ENCODE measurements around the gene TBX18. TPM values are rescaled to one million over a fixed set of nuclear protein-coding genes. Genes with fewer than 3 reads are reported as not detected.

Gene TBX18
- total and polyA plus RNA-seq, 10 of the 15 experiments (the other 5 are each of a cell fraction or from before 2014, with no cell fraction given) = 0.03 to 6.1 (median 0.17) TPM; not detected in 6

DNA sequence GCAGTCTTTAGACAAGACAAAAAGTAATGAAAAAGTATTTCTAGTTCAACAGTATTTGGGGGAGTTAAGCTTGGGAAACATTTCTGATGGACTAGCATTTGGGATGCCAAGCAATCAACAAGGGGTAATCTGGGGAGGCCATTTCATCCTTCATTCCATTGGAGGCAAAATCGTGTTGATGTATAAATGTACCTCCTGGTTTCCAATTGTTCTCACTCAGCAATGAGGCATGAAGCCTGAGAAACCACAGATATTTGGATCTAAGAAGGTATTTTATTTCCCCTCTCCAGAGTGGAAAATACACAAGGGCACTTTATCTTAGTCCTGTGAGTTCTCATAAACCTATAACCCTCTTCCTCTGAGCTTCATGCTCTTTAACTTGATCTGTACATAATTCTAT is 68.2 kb downstream of the TBX18 start (continued):
- TF ChIP-seq, protein P1, sequence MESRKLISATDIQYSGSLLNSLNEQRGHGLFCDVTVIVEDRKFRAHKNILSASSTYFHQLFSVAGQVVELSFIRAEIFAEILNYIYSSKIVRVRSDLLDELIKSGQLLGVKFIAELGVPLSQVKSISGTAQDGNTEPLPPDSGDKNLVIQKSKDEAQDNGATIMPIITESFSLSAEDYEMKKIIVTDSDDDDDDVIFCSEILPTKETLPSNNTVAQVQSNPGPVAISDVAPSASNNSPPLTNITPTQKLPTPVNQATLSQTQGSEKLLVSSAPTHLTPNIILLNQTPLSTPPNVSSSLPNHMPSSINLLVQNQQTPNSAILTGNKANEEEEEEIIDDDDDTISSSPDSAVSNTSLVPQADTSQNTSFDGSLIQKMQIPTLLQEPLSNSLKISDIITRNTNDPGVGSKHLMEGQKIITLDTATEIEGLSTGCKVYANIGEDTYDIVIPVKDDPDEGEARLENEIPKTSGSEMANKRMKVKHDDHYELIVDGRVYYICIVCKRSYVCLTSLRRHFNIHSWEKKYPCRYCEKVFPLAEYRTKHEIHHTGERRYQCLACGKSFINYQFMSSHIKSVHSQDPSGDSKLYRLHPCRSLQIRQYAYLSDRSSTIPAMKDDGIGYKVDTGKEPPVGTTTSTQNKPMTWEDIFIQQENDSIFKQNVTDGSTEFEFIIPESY (IDR thresholded peaks at IDR 0.05) = no peak
- TF ChIP-seq IKZF2 (IDR thresholded peaks at IDR 0.05) (no peak), NRF1 (conservative IDR thresholded peaks at IDR 0.05; ENCODE audit: low read depth, low read length) (no peak), MTA2 (IDR thresholded peaks at IDR 0.05; ENCODE audit: low read depth) (no peak), NBN (IDR thresholded peaks at IDR 0.05) (no peak), TBL1XR1 (IDR thresholded peaks at IDR 0.05; ENCODE audit: low read depth, low read length) (no peak)

- ChIA-PET CTCF (interaction anchor here (0.5 kb wide), 1 partner anchor 26 kb away, joined by 3 read pairs; no protein-coding TSS in a partner anchor), POLR2A (no interaction called here), SMC1A (ENCODE audit: uncharacterized antibody, unreplicated experiment) (no interaction called here), RAD21 (ENCODE audit: unreplicated experiment) (no interaction called here)
- Histone ChIP-seq H3K27me3 (replicated peaks in 1 of 2; ENCODE audit: control insufficient read depth in 2 of 2, insufficient read depth in 2 of 2, low read length in 1 of 2) (no peaks in the 10 kb centered on the region), H3K27ac (ENCODE audit: control insufficient read depth, insufficient read depth) (no peak overlapping the region), H3K4me3 (no peak overlapping the region), H2AFZ (ENCODE audit: control insufficient read depth, low read depth, low read length) (no peak overlapping the region), H3K9me3 (replicated peaks; ENCODE audit: control insufficient read depth, insufficient read depth, low read length) (no peaks in the 10 kb centered on the region), H3K4me1 (ENCODE audit: control insufficient read depth, insufficient read depth, low read length) (no peaks in the 10 kb centered on the region), H3K4me2 (ENCODE audit: control insufficient read depth, insufficient read depth) (no peak overlapping the region), H3K79me2 (ENCODE audit: control insufficient read depth, insufficient read depth, low read length) (no peaks in the 10 kb centered on the region), H3K9ac (ENCODE audit: control insufficient read depth, insufficient read depth, low read length) (no peak overlapping the region), H4K20me1 (ENCODE audit: control insufficient read depth, insufficient read depth) (no peaks in the 10 kb centered on the region), H3K36me3 (ENCODE audit: control insufficient read depth in 2 of 2, insufficient read depth in 2 of 2, low read length in 1 of 2) (no peaks in the 10 kb centered on the region)
- no peak for TF ChIP-seq IRF4 (IDR thresholded peaks at IDR 0.05; ENCODE audit: low read depth, low read length)
- no TSS peak for BruUV-seq (replicated peaks)
- FAIRE-seq = no peak
- intact Hi-C loops (cut with micrococcal nuclease; ENCODE audit: unreplicated experiment) = no loop called here
- WGBS (ENCODE audit: insufficient coverage, insufficient replicate concordance, low lambda C conversion rate, missing lambda C conversion rate) = 41% methylated on average over 2 of the region's 2 CpGs
- in situ Hi-C loops (cut with MboI) = no loop called here
- no peak for ATAC-seq
- no peak for DNase-seq (ENCODE audit: low read depth, low spot score)
Measured at GRCh38 chr6:84691978-84692623, 72.3 kb downstream of the TBX18 start.

Measured in GM12878 (cell line).